ENCODE results near the gene NFYC.

The NFYC gene

DNA sequence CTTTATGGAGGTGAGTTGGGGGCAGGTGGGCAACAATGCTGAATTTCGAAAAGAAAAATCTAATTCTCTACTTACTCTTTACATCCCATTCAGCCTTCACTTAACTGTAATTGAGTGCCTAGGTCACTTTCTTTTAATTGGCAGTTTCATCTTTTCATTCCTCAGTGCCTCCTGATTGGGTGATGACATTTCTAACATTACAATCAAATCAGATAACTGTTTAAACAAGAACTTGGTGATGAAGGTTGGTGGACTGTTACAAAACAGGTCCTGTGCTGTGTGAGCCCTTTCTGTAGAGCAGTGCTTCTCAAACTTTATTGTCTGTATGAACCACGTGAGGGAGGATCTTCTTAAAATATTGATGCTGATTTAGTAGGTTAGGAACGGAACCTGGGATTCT lies 51.9 kb downstream of the NFYC start:
- H3K27ac ChIP-seq, result no peak overlapping the region
- TF ChIP-seq, protein P1, sequence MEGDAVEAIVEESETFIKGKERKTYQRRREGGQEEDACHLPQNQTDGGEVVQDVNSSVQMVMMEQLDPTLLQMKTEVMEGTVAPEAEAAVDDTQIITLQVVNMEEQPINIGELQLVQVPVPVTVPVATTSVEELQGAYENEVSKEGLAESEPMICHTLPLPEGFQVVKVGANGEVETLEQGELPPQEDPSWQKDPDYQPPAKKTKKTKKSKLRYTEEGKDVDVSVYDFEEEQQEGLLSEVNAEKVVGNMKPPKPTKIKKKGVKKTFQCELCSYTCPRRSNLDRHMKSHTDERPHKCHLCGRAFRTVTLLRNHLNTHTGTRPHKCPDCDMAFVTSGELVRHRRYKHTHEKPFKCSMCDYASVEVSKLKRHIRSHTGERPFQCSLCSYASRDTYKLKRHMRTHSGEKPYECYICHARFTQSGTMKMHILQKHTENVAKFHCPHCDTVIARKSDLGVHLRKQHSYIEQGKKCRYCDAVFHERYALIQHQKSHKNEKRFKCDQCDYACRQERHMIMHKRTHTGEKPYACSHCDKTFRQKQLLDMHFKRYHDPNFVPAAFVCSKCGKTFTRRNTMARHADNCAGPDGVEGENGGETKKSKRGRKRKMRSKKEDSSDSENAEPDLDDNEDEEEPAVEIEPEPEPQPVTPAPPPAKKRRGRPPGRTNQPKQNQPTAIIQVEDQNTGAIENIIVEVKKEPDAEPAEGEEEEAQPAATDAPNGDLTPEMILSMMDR (conservative IDR thresholded peaks at IDR 0.05), result no peak

DNA sequence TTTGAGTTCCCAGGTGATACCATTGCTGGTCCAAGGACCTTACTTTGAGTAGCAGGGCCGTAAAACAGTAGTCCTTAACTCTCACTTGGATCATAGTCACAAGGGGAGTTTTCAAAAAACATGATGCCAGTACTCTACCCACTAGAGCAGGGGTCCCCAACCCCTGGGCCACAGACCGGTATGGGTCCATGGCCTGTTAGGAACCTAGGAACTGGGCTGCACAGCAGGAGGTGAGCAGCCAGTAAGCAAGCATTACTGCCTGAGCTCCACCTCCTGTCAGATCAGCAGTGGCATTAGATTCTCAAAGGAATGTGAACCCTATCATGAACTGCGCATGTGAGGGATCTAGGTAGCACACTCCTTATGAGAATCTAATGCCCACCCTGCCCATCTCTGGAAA lies 52.4 kb downstream of the NFYC start:
- no peak overlapping the region for H3K27ac ChIP-seq
- TF ChIP-seq, protein P1 (conservative IDR thresholded peaks at IDR 0.05), result no peak

DNA sequence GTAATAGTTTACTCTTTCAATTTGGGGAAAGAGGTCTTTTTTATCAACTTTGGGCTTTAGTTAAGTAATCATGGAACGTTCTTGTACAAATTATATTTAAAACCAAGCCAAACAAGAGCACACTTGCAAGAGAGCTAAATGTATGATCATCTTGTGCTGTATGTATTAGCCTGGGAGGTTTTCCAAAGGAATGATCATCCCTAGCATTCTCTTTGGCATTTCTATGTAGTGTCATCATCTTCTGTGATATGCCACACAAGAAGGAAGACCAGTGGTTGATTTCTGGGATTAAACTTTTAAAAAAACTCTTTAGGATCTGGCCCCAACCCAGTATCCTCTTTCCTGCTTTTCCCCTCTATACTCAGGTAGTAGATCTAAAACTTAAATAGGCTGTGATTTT lies 53.7 kb downstream of the NFYC start:
- H3K27ac ChIP-seq, result no peak overlapping the region
- TF ChIP-seq, protein P1 (conservative IDR thresholded peaks at IDR 0.05), result no peak

DNA sequence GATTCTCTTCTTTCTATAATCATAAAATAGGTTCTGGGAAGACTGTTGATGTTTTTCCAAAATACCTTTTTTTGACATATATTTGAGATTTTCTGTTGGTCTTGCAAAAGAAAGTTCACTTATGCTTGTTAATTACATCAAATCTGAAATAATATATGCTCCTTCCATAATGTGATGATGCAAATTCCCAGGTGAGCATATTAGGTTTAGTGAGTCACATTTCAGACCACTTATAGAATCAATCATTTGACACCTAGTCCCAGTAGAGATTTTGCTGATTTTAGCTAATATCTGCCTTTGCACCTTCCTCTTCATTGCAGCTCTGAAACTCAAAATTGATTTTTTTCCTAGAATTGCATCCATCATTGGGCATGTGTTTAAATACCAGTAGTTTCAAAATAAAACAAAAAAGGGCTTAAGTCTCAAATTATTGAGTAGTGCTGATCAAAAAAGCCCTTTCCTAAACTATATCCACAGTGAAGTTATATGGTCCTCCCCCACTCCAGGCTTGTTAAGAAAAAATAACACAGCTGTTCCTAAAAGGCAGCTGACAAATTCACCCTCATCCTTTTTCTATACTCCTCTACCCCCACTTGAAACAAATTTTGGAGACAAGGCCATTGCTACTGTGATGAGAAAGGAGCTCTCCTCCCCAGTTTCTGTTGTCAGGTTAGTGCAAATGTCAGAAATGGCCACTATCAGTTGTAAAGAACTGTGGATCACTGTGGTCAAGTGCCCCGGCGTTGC lies 55.0 kb downstream of the NFYC start:
- TF ChIP-seq, protein P1 (conservative IDR thresholded peaks at IDR 0.05), result no peak
- no peak overlapping the region for H3K27ac ChIP-seq

DNA sequence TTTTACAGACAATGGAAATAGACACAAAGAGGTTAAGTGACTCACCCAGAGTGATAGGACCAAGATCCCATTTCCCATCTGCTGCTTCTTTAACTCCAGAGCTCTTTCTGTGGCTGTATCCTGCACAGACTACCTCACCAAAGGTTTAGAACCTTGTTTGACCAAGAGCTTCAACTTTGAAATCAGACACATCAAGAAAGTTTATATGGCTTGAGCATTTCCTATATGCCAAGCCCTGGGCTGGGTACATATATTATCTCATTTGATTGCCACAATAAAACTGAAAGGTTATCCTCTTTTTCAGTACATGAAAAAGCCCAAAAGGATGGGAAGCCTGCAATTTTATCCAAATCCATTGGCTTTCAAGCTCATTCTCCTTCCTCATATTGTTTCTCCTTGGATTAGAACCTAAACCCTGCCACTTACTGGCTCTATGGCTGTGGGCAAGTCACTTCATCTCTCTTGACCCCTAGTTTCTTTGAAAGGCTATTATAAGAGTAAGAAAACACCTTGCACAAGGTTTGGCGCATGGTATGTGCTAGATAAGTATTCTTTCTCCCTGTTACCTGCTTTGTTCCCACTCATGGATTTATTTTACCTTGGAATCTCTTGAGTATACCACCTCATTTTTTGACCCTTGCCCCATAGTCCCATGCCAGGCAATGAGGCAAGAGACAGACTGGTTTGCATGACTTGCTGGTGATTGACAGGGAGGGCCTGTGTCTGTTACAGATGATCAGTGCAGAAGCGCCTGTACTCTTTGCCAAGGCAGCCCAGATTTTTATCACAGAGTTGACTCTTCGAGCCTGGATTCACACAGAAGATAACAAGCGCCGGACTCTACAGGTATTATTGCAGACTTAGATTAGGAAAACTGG lies 57.6 kb downstream of the NFYC start:
- TF ChIP-seq, protein P1 (conservative IDR thresholded peaks at IDR 0.05), result no peak
- H3K27ac ChIP-seq, result peak overlapping the region; percentile 30; the same call in 1 of the 2 replicates

DNA sequence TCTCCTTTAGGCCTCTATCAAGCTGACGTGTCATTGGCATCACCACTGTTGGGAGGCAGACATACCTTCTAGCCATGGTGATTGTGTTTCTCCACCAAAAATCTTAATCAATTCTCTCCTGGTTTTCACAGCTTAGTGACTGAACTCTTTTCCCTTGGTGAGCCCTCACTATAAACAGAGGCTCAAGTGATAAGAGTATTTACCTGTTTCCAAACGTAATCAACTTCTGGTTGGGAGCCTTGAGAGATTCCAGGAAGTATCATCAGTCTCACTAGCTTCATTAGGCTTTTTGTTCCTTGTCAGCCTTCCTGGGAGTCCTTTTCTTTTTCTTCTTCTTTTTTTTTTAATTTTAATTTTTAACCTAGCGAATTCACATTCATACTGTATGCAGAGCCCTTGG lies 58.3 kb downstream of the NFYC start:
- TF ChIP-seq, protein P1 (conservative IDR thresholded peaks at IDR 0.05), result no peak
- H3K27ac ChIP-seq, result peak overlapping the region; percentile 30; the same call in 1 of the 2 replicates

DNA sequence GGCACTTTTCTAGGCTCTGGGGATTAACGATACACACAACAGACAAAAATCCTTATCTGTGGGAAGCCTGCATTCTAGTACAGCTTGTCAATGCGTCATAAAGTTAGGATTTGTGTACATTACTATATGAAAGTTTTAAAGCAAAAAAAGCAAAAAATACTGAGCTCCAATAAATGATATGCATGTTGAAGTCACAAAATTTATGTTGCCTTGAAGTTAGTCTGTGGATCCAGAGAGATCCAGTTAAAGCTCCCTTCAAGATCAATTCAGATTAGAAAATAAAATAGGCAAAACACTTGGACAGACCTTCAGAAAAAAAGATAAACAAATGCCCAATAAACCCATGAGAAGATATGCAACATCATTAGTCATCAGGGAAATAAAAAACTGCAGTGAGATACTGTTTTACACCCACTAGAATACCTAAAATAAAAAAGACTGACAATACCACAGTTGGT lies 59.0 kb downstream of the NFYC start:
- TF ChIP-seq, protein P1 (conservative IDR thresholded peaks at IDR 0.05), result no peak
- H3K27ac ChIP-seq, result peak overlapping the region; percentile 30; the same call in 1 of the 2 replicates
